Endodermal cell (in vitro differentiated cells): Measurements from ENCODE around the gene MTFR1L. TPM values are rescaled to one million over a fixed set of nuclear protein-coding genes. Genes with fewer than 3 reads are reported as not detected.

ENCODE experiments used
- DNase-seq: peaks from one replicate; pipeline ENCODE4 v3.0.0-alpha.2; 2017
- H3K27ac ChIP-seq: 2 replicates; pipeline ENCODE4 v1.5.1; 2013; ENCODE audit warnings: mild to moderate bottlenecking, low read depth, low read length, moderate library complexity
- H3K27me3 ChIP-seq: 2 replicates; pipeline ENCODE4 v1.6.1; 2013; ENCODE audit warnings: mild to moderate bottlenecking, low read length, moderate library complexity; ENCODE audit not compliant: insufficient read depth, control insufficient read depth, poor library complexity, severe bottlenecking
- H3K36me3 ChIP-seq: 2 replicates; pipeline ENCODE4 v1.7.0; 2013; ENCODE audit warnings: mild to moderate bottlenecking, low read length, moderate library complexity; ENCODE audit not compliant: control insufficient read depth, insufficient read depth
- H3K4me1 ChIP-seq: one replicate; pipeline ENCODE4 v1.7.0; 2013; ENCODE audit warnings: low read length; ENCODE audit not compliant: control insufficient read depth, insufficient read depth
- H3K4me3 ChIP-seq: 2 replicates; pipeline ENCODE4 v1.5.1; 2013; ENCODE audit warnings: mild to moderate bottlenecking, low read length, moderate library complexity
- H3K9ac ChIP-seq: 2 replicates; pipeline ENCODE4 v1.6.1; 2013; ENCODE audit warnings: mild to moderate bottlenecking, low read length, moderate library complexity; ENCODE audit not compliant: poor library complexity, severe bottlenecking; ENCODE audit errors: extremely low read depth
- H3K9me3 ChIP-seq: 2 replicates; pipeline ENCODE4 v1.6.1; 2013; ENCODE audit warnings: mild to moderate bottlenecking, low read length, moderate library complexity; ENCODE audit not compliant: control insufficient read depth
- H3K27ac Mint-ChIP-seq: 2 replicates; pipeline ENCODE4 v1.8.0; 2020; ENCODE audit warnings: mixed read lengths
- H3K27me3 Mint-ChIP-seq: 2 replicates; pipeline ENCODE4 v1.8.0; 2021; ENCODE audit warnings: mild to moderate bottlenecking, mixed read lengths; ENCODE audit not compliant: insufficient read depth
- H3K36me3 Mint-ChIP-seq: 2 replicates; pipeline ENCODE4 v1.8.0; 2020; ENCODE audit warnings: low read depth, mixed read lengths
- H3K4me1 Mint-ChIP-seq: 2 replicates; pipeline ENCODE4 v1.8.0; 2020; ENCODE audit warnings: mixed read lengths
- H3K4me3 Mint-ChIP-seq: 2 replicates; pipeline ENCODE4 v1.8.0; 2020; ENCODE audit warnings: mild to moderate bottlenecking, moderate library complexity, mixed read lengths
- H3K9me3 Mint-ChIP-seq: 2 replicates; pipeline ENCODE4 v1.8.0; 2020; ENCODE audit warnings: mild to moderate bottlenecking, mixed read lengths
- WGBS, 2 experiments: methylation state at CpG; one replicate each; pipeline versions ENCODE4 v1.1.5 to v1.1.7; 2013; ENCODE audit warnings: missing lambda C conversion rate in 2 of 2, mixed read lengths in 1 of 2; ENCODE audit not compliant: insufficient coverage in 1 of 2, insufficient read length in 1 of 2; 5-methylcytosine and 5-hydroxymethylcytosine counted together
- total RNA-seq, 2 donors: library from RNA; stranded (reverse); fragmentation: NEBNext Ultra II Directional in 1 of 2; extraction: Animal tissue kit (Norgen Biotek cat#: 25700) in 1 of 2; gene quantifications; 2 replicates in 1 of 2; 3 replicates in 1 of 2; pipeline ENCODE4 v1.2.1, GENCODE V29; 2021
- TF ChIP-seq, protein P1 (sequence below): fragments of 200-600 bp; sonication (generic); conservative IDR thresholded peaks from 2 replicates; pipeline ENCODE4 v1.5.0; 2021; ENCODE audit warnings: antibody characterized with exemption, mild to moderate bottlenecking

MTFR1L gene
- total RNA-seq, 2 donors from 2014 or later: 31.6 to 36.2 TPM

DNA sequence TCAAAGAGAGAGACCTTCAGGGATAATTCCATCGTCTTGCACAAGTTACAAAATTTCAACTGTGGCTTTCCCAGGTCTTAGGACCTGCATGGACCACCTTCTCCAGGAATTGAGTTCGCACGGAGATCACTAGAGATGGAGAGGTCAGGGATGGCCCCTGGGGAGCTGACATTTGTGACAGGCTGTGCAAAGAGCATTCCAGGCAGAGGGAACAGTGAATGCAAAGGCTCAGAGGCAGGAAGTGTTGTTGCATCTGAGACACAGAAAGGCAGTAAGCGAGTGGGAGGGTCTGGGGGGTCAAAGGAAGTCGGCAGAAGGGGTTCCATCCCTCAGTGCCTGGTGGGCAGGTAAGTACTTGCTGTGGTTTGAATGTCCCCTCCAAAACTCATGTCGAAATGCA lies 29.3 kb upstream of the MTFR1L start:
- Histone ChIP-seq H3K4me1 (no peaks in the 10 kb centered on the region), H3K36me3 (no peaks in the 10 kb centered on the region), H3K9me3 (no peaks in the 10 kb centered on the region), H3K27me3 (no peaks in the 10 kb centered on the region), H3K9ac (no peak overlapping the region), H3K27ac (no peak overlapping the region), H3K4me3 (no peak overlapping the region)
- H3K36me3 Mint-ChIP-seq: no peaks in the 10 kb centered on the region
- TF ChIP-seq, protein P1, sequence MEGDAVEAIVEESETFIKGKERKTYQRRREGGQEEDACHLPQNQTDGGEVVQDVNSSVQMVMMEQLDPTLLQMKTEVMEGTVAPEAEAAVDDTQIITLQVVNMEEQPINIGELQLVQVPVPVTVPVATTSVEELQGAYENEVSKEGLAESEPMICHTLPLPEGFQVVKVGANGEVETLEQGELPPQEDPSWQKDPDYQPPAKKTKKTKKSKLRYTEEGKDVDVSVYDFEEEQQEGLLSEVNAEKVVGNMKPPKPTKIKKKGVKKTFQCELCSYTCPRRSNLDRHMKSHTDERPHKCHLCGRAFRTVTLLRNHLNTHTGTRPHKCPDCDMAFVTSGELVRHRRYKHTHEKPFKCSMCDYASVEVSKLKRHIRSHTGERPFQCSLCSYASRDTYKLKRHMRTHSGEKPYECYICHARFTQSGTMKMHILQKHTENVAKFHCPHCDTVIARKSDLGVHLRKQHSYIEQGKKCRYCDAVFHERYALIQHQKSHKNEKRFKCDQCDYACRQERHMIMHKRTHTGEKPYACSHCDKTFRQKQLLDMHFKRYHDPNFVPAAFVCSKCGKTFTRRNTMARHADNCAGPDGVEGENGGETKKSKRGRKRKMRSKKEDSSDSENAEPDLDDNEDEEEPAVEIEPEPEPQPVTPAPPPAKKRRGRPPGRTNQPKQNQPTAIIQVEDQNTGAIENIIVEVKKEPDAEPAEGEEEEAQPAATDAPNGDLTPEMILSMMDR: no peak
- DNase-seq: no peak
- no peaks in the 10 kb centered on the region for H3K9me3 Mint-ChIP-seq
- no peak overlapping the region for H3K27ac Mint-ChIP-seq
- H3K4me3 Mint-ChIP-seq: no peak overlapping the region
- WGBS, 2 experiments: 89 to 92% methylated on average over 6 of the region's 6 CpGs
- no peaks in the 10 kb centered on the region for H3K27me3 Mint-ChIP-seq
- no peaks in the 10 kb centered on the region for H3K4me1 Mint-ChIP-seq

DNA sequence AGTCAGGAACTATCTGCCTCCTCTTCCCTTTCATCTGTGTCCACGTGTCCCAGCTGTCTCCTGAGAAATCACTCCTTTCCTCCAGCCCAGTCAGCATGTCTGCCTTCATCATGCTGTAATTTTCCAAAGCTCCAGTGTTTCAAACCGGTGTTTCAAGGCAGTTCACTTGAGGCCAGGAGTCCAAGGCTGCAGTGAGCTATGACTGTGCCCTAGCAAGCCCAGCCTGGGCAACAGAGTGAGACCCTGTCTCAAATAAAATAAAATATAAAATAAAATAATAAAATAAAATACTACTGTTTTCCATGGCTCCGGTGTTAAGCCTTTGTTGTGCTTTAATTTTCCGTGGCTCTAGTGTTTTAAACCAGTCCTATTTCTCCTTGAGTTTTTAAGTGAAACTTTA lies 27.6 kb upstream of the MTFR1L start:
- H3K27ac Mint-ChIP-seq: no peak overlapping the region
- DNase-seq: no peak
- H3K9me3 Mint-ChIP-seq: no peaks in the 10 kb centered on the region
- Histone ChIP-seq H3K27me3 (no peaks in the 10 kb centered on the region), H3K27ac (no peak overlapping the region), H3K9me3 (no peaks in the 10 kb centered on the region), H3K36me3 (no peaks in the 10 kb centered on the region), H3K4me1 (peaks cover 6% of the 10 kb centered on the region), H3K4me3 (no peak overlapping the region), H3K9ac (no peak overlapping the region)
- no peaks in the 10 kb centered on the region for H3K27me3 Mint-ChIP-seq
- peaks cover 9% of the 10 kb centered on the region for H3K4me1 Mint-ChIP-seq
- H3K4me3 Mint-ChIP-seq: no peak overlapping the region
- no peaks in the 10 kb centered on the region for H3K36me3 Mint-ChIP-seq
- TF ChIP-seq, protein P1: no peak
- 78 to 79% methylated on average over 3 to 4 of the region's 4 CpGs for WGBS, 2 experiments

DNA sequence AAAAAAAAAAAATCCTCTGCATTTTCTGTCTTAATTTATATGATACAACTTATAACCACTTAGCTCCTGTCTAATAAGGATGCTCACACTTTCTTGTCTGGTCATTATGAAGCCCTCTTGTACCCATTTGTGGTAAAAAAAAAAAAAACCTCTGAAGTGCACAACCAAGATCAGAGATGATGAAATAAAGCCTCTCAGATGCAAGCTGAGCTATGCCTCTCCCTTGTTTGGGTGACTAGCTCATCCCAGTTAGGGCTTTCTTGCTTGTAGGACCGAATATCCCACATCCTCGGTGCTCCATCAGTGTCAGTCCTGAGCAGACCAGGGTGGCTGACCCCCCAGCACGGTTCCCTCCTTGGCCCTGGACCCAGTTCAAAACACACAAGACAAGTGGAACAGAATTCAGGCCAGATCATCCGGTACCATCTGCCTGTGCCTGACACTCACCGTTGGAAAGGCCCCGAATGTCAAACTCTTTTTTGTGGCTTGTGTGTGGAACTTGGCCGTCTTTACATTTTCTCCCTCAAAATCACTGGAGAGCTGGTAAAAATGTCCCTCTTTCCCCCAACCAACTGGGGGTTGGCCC lies 26.1 kb upstream of the MTFR1L start:
- H3K27ac ChIP-seq: no peak overlapping the region
- no peak overlapping the region for H3K4me3 Mint-ChIP-seq
- no peaks in the 10 kb centered on the region for H3K9me3 Mint-ChIP-seq
- no peaks in the 10 kb centered on the region for H3K9me3 ChIP-seq
- DNase-seq: no peak
- H3K36me3 Mint-ChIP-seq: no peaks in the 10 kb centered on the region
- H3K9ac ChIP-seq: no peak overlapping the region
- H3K4me1 ChIP-seq: peaks cover 6% of the 10 kb centered on the region
- no peak overlapping the region for H3K27ac Mint-ChIP-seq
- no peak overlapping the region for H3K4me3 ChIP-seq
- no peaks in the 10 kb centered on the region for H3K27me3 Mint-ChIP-seq
- no peaks in the 10 kb centered on the region for H3K36me3 ChIP-seq
- TF ChIP-seq, protein P1: no peak
- peaks cover 11% of the 10 kb centered on the region for H3K4me1 Mint-ChIP-seq
- no peaks in the 10 kb centered on the region for H3K27me3 ChIP-seq
- 92 to 98% methylated on average over 6 to 7 of the region's 7 CpGs for WGBS, 2 experiments
